Stimulated activated CD4-positive, alpha-beta T cell treated with anti-CD3 and anti-CD28 coated beads, Interleukin-1b, Interleukin-23, amount 100 ng/mL, for 48 hours (primary cell): Measurements from ENCODE around the gene PET117.
"Not testable (repeated sequence)": the region's sequence is repeated elsewhere in the genome, so short reads cannot be mapped to it uniquely, and the experiment has no call there.

Experiments used
- DNase-seq: peaks from one replicate; pipeline ENCODE4 v3.0.0-alpha.2; 2020

PET117 gene

GRCh38 chr20:18165553-18165952, 27.9 kb downstream of the PET117 start:
- no peak for DNase-seq

GRCh38 chr20:18166241-18166881, 28.7 kb downstream of the PET117 start:
- no peak for DNase-seq

- no peak for DNase-seq
These were observed 29.3 kb downstream of the PET117 start for GRCh38 chr20:18166950-18167349.

GRCh38 chr20:18172379-18172778, 34.7 kb downstream of the PET117 start:
- DNase-seq, result no peak

- no peak for DNase-seq
These were observed 37.4 kb downstream of the PET117 start for GRCh38 chr20:18174906-18175683.

GRCh38 chr20:18176318-18176785, 38.7 kb downstream of the PET117 start:
- DNase-seq, result no peak

GRCh38 chr20:18180366-18180765, 42.7 kb downstream of the PET117 start:
- not testable (repeated sequence) for DNase-seq

GRCh38 chr20:18180815-18181214, 43.2 kb downstream of the PET117 start:
- DNase-seq, result no peak

- no peak for DNase-seq
These were observed 49.4 kb downstream of the PET117 start for GRCh38 chr20:18187020-18187419.

GRCh38 chr20:18188434-18188833, 50.8 kb downstream of the PET117 start:
- no peak for DNase-seq

- DNase-seq, result no peak
These were observed 52.9 kb downstream of the PET117 start for GRCh38 chr20:18190338-18191233.

GRCh38 chr20:18191306-18191705, 53.6 kb downstream of the PET117 start:
- DNase-seq, result no peak
